Coronary artery (tissue), 2 donors: ENCODE data around the gene NR3C1.

Source experiments
- DNase-seq: peaks from one replicate; pipeline ENCODE4 v3.0.0-alpha.2; 2017; ENCODE audit warnings: low spot score
- H3K27ac ChIP-seq, 2 donors: fragments of 200-600 bp; sonication (generic); one replicate each; pipeline ENCODE4 v1.5.1; 2016 to 2019
- H3K4me3 ChIP-seq: fragments of 200-600 bp; sonication (generic); 2 replicates; pipeline ENCODE4 v1.5.1; 2016; ENCODE audit warnings: mild to moderate bottlenecking, moderate library complexity
- CTCF ChIP-seq: fragments of 200-600 bp; sonication (generic); IDR thresholded peaks from one replicate; pipeline ENCODE4 v1.5.1; 2019; ENCODE audit warnings: antibody characterized with exemption

NR3C1 gene

GRCh38 chr5:143309661-143310431, 93.6 kb downstream of the NR3C1 start:
- no peak for TF ChIP-seq CTCF
- Histone ChIP-seq H3K4me3 (no peak overlapping the region), H3K27ac (no peak overlapping the region)
- DNase-seq = no peak

DNA sequence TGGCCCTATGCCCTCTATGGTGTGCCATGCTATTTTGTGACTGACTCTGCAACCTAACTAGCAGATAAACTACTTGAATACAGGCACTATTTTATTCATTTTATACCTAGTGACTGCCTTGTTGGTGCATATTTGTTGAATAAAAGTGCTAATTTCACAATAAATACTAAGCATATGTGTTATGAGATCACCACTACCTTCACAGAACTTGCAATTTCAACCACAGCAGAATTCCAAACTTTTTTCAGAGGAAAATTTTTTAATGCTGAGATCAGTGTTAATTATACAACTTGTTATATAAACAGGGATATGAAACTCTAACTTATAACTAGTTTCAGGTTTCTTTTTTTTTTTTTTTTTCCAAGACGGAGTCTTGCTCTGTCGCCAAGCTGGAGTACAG, 94.8 kb downstream of the NR3C1 start:
- no peak for TF ChIP-seq CTCF
- no peak for DNase-seq
- no peak overlapping the region for H3K4me3 ChIP-seq
- no peak overlapping the region for H3K27ac ChIP-seq

- Histone ChIP-seq H3K4me3 (no peak overlapping the region), H3K27ac (peak overlapping the region; percentile 27 to 40)
- DNase-seq = no peak
- no peak for TF ChIP-seq CTCF
Measured at GRCh38 chr5:143306040-143306439, 97.4 kb downstream of the NR3C1 start.

DNA sequence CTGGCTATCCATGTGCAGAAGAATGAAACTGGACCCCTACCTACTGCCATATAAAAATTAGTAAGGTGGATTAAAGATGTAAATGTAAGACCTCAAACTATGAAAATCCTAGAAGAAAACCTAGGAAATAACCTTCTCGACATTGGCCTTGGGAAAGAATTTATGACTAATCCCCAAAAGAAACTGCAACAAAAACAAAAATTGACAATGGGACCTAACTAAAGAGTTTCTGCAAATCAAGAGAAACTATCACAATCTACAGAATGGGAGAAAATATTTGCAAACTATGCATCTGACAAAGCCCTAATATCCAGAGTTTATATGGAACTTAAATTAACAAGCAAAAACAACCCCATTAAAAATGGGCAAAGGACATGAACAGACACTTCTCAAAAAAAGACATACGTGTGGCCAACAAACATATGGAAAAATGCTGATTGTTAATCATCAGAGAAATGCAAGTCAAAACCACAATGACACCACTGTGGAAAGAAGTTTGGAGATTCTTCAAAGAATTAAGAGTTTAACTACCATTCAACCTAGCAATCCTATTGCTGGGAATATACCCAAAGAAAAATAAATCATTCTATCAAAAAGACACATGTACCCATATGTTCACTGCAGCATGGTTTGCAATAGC, 98.5 kb downstream of the NR3C1 start:
- TF ChIP-seq CTCF = no peak

DNA sequence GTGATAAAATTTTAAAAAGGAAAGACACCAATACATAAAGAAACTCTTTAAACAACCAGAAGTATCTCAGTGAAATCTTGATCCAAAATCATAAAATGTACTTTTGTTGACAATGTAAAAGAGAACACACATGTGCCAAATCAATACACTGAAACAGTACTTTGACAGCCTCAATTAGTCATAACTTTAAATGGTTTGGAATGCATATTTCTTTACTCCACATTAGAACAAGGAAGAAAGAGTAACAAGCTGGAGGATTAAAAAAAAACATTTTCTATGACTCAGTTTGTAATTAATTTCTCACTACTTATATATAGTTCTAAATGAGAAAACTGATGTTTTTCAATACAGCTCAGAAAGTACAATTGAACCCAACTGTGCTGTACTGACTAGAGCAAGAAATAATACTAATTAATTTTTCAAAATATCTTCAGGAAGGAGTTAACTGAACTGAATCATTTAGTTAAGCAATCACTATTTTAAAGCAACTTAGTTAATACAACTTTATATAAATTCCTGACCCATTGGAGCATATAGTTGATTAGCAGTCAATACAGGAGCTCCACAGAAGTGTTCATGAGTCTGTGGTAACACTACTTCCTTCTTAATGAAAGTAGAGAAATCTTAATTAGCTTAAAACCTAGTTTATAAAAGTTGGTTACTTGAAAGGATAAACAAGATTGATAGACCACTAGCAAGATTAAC, 101.0 kb downstream of the NR3C1 start:
- no peak for TF ChIP-seq CTCF
- Histone ChIP-seq H3K27ac (no peak overlapping the region), H3K4me3 (no peak overlapping the region)
- DNase-seq = no peak

More for the DNA sequence above, 98.5 kb downstream of the NR3C1 start:
- H3K27ac ChIP-seq = no peak overlapping the region
- H3K4me3 ChIP-seq = no peak overlapping the region
- DNase-seq = no peak

- no peak for DNase-seq
- no peak for TF ChIP-seq CTCF
- Histone ChIP-seq H3K4me3 (no peak overlapping the region), H3K27ac (no peak overlapping the region)
Measured at GRCh38 chr5:143297756-143298155, 105.7 kb downstream of the NR3C1 start.
